ENCODE data around the gene MYH9. TPM values are rescaled to one million over a fixed set of nuclear protein-coding genes. Genes with fewer than 3 reads are reported as not detected.

Gene MYH9
- total RNA-seq, 2 donors from 2014 or later, result 294 to 323 TPM

DNA sequence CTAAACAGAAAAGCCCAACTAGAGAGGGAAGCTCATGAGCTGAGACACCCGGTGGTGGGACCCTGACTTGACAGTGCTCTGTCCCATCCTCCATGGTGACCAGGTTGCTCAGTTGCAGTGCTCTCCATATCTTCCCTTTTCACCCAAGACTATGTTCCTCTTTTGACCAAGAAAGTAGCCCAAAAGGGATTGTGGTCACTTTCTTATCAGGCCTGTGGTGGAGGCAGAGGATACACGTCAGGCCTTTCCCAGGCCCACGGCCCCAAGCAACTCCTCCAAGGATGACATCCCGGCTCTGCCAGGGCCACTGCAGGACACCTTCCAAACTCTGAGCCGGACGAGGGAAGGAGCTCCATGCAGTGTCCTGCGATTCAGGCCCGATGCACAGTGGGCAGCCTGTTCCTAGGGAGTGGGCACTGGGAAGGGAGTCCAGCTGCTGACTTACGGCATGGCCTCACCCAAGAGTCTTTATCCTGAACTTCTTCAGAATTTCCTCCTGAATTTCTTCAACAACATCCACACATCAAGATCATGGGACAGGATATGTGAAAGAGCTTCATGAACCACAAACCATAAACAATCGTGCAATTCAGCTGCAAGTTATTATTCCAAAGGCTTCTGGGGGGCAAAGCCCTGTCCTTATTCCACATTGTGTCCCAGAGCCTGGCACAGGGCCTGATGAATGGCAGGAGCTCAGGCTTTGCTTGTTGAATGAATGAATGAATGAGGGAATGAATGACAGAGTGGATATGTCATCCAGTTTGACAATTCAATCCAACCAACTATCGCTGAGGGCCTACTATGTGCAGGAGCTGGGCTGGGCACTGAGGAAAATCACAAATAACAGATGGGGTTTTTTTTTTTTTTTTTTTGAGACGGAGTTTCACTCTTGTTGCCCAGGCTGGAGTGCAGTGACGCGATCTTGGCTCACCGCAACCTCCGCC lies 36.0 kb upstream of the MYH9 start:
- Histone ChIP-seq H3K9me3 (no peaks in the 10 kb centered on the region), H3K4me3 (no peak overlapping the region), H3K27me3 (no peaks in the 10 kb centered on the region), H3K4me1 (peaks cover 21% of the 10 kb centered on the region), H3K27ac (no peak overlapping the region), H3K36me3 (replicated peaks in 1 of 2; ENCODE audit: insufficient read depth in 1 of 2, low read depth in 2 of 2) (no peaks in the 10 kb centered on the region)
- intact Hi-C loops (cut with DNase I), result no loop called here
- TF ChIP-seq, protein P1, sequence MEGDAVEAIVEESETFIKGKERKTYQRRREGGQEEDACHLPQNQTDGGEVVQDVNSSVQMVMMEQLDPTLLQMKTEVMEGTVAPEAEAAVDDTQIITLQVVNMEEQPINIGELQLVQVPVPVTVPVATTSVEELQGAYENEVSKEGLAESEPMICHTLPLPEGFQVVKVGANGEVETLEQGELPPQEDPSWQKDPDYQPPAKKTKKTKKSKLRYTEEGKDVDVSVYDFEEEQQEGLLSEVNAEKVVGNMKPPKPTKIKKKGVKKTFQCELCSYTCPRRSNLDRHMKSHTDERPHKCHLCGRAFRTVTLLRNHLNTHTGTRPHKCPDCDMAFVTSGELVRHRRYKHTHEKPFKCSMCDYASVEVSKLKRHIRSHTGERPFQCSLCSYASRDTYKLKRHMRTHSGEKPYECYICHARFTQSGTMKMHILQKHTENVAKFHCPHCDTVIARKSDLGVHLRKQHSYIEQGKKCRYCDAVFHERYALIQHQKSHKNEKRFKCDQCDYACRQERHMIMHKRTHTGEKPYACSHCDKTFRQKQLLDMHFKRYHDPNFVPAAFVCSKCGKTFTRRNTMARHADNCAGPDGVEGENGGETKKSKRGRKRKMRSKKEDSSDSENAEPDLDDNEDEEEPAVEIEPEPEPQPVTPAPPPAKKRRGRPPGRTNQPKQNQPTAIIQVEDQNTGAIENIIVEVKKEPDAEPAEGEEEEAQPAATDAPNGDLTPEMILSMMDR (IDR thresholded peaks at IDR 0.05), result no peak
- TF ChIP-seq POLR2A (IDR thresholded peaks at IDR 0.05), result no peak
- WGBS, 2 donors, result 78 to 86% methylated on average over 9 to 16 of the region's 16 CpGs
- ATAC-seq (no peak), DNase-seq (no peak)

DNA sequence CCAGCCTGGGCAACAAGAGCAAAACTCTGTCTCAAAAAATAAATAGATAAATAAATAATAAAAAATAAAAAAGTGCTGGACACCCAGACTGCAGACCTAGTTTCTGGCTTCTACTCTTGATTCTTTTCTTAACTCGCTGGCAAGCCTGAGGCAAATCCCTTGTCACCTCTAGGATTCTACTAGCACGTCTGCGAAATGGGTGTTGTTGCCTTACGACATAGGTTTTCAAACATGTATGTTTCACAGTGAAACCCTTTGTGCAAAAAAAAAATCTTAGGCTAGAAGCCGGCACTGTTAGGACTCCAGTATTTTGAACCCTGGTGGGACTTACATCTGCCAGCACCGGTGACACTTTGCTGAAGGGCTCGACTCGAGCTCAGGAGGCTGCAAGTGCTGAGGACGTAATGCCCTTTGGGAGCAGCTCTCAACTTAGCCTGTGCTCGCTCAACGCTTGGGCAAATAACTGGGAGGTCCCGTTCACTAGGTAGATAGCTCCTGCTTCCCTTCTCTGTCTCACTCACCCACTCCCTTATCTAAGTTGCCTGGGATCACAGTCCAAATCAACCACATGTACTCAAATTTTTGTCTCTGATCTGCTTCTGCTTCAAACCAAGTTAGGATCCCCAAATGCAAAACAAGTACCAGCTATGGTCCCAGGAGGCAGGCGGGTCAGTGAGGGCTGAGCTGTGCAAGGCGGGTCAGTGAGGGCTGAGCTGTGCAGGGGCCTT lies 34.7 kb upstream of the MYH9 start:
- H3K9me3 ChIP-seq, result no peaks in the 10 kb centered on the region
- ATAC-seq (no peak), DNase-seq (no peak)
- H3K27me3 ChIP-seq, result no peaks in the 10 kb centered on the region
- no peaks in the 10 kb centered on the region for H3K36me3 ChIP-seq (replicated peaks in 1 of 2; ENCODE audit: insufficient read depth in 1 of 2, low read depth in 2 of 2)
- H3K4me3 ChIP-seq, result no peak overlapping the region
- no peak overlapping the region for H3K27ac ChIP-seq
- TF ChIP-seq, protein P1 (IDR thresholded peaks at IDR 0.05), result no peak
- no peak for TF ChIP-seq POLR2A (IDR thresholded peaks at IDR 0.05)
- 78 to 95% methylated on average over 10 to 14 of the region's 14 CpGs for whole genome bisulfite sequencing, 2 donors
- intact Hi-C loops (cut with DNase I), result no loop called here
- H3K4me1 ChIP-seq, result peaks cover 24% of the 10 kb centered on the region

DNA sequence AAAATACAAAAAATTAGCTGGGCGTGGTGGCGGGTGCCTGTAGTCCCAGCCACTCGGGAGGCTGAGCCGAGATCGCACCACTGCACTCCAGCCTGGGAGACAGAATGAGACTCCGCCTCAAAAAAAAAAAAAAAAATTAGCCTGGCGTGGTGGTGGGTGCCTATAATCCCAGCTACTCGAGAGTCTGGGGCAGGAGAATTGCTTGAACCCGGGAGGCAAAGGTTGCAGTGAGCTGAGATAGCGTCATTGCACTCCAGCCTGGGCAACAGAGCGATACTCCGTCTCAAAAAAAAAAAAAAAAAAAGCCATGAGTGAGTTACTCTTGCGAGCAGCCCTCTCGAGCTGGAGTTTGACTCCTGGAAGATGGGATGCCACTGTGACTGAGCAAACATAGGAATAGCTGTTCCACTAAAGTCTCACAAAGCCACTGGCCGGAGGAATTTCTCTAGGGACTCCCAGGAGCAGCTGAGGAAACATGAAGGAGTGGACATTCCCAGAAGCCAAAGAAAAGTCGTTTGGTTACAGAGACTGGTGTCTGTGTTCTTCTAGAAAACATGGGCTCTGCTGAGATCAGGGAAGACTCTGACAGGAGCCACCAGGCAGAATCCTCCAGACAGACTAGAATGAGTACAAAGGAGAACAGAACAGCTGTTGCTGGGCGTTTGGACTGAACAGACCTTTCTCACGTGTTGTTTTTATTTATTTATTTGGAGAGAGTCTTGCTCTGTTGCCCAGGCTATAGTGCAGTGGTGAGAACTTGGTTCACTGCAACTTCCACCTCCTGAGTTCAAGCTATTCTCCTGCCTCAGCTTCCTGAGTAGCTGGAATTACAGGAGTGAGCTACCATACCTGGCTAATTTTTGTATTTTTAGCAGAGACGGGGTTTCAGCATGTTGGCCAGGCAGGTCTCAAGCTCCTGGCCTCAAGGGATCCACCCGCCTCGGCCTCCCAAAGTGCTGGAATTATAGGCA lies 32.4 kb upstream of the MYH9 start:
- Histone ChIP-seq H3K4me1 (peaks cover 33% of the 10 kb centered on the region), H3K27ac (peak overlapping the region in 3 of 4 donors; percentile 58 to 79 (median 75))
- no peak for ATAC-seq

More for the DNA sequence above, 32.4 kb upstream of the MYH9 start:
- no peaks in the 10 kb centered on the region for H3K27me3 ChIP-seq
- no peaks in the 10 kb centered on the region for H3K9me3 ChIP-seq
- no peak for TF ChIP-seq POLR2A (IDR thresholded peaks at IDR 0.05)
- TF ChIP-seq, protein P1 (IDR thresholded peaks at IDR 0.05), result no peak
- H3K4me3 ChIP-seq, result no peak overlapping the region
- no peaks in the 10 kb centered on the region for H3K36me3 ChIP-seq (replicated peaks in 1 of 2; ENCODE audit: insufficient read depth in 1 of 2, low read depth in 2 of 2)
- intact Hi-C loops (cut with DNase I), result no loop called here
- WGBS, 2 donors, result 65 to 68% methylated on average over 21 of the region's 21 CpGs
- DNase-seq, result peak in 1 of 4 donors; percentile 29
